GM23248 (cell line): ENCODE data around the gene CD274. TPM values are rescaled to one million over a fixed set of nuclear protein-coding genes. Genes with fewer than 3 reads are reported as not detected.
"Not testable (repeated sequence)": the region's sequence is repeated elsewhere in the genome, so short reads cannot be mapped to it uniquely, and the experiment has no call there.

Source experiments
- DNase-seq: peaks from one replicate; pipeline ENCODE4 v3.0.0-alpha.2; 2015
- H2AFZ ChIP-seq: fragments of 200-600 bp; sonication (generic); 2 replicates; pipeline ENCODE4 v1.6.1; 2016; ENCODE audit warnings: antibody characterized with exemption
- H3F3A ChIP-seq: fragments of 200-600 bp; sonication (generic); 2 replicates; pipeline ENCODE4 v1.6.1; 2016; ENCODE audit warnings: mild to moderate bottlenecking, antibody characterized with exemption, mixed run types; ENCODE audit not compliant: insufficient read depth
- H3K27ac ChIP-seq: fragments of 200-600 bp; sonication (generic); 2 replicates; pipeline ENCODE4 v1.5.1; 2016; ENCODE audit warnings: mild to moderate bottlenecking
- H3K27me3 ChIP-seq: fragments of 200-600 bp; sonication (generic); replicated peaks from 2 replicates; pipeline ENCODE4 v1.6.1; 2016; ENCODE audit warnings: mild to moderate bottlenecking; ENCODE audit not compliant: insufficient read depth
- H3K36me3 ChIP-seq: fragments of 200-600 bp; sonication (generic); 2 replicates; pipeline ENCODE4 v1.6.1; 2016; ENCODE audit warnings: low read depth, mild to moderate bottlenecking
- H3K4me1 ChIP-seq: fragments of 200-600 bp; sonication (generic); 2 replicates; pipeline ENCODE4 v1.6.1; 2016; ENCODE audit warnings: mild to moderate bottlenecking; ENCODE audit not compliant: insufficient read depth
- H3K4me2 ChIP-seq: fragments of 200-600 bp; sonication (generic); one replicate; pipeline ENCODE4 v1.6.1; 2016; ENCODE audit warnings: mild to moderate bottlenecking; ENCODE audit not compliant: unreplicated experiment
- H3K4me3 ChIP-seq: fragments of 200-600 bp; sonication (generic); 2 replicates; pipeline ENCODE4 v1.5.1; 2016; ENCODE audit warnings: mild to moderate bottlenecking
- H3K79me2 ChIP-seq: fragments of 200-600 bp; sonication (generic); 2 replicates; pipeline ENCODE4 v1.6.1; 2016; ENCODE audit warnings: mild to moderate bottlenecking; ENCODE audit not compliant: insufficient read depth
- H3K9ac ChIP-seq: fragments of 200-600 bp; sonication (generic); 2 replicates; pipeline ENCODE4 v1.6.1; 2016; ENCODE audit warnings: mild to moderate bottlenecking
- H3K9me2 ChIP-seq: fragments of 200-600 bp; sonication (generic); 2 replicates; pipeline ENCODE4 v1.6.1; 2016; ENCODE audit warnings: mixed run types, mild to moderate bottlenecking, moderate library complexity; ENCODE audit not compliant: insufficient read depth
- H3K9me3 ChIP-seq: fragments of 200-600 bp; sonication (generic); one replicate; pipeline ENCODE4 v1.6.1; 2017; ENCODE audit warnings: low read depth
- H4K20me1 ChIP-seq: fragments of 200-600 bp; sonication (generic); 2 replicates; pipeline ENCODE4 v1.6.0; 2016; ENCODE audit not compliant: insufficient read depth
- EZH2 ChIP-seq: fragments of 200-600 bp; sonication (generic); IDR thresholded peaks from 2 replicates; pipeline ENCODE4 v1.6.1; 2018; ENCODE audit warnings: antibody characterized with exemption, mild to moderate bottlenecking; ENCODE audit not compliant: insufficient read depth, poor library complexity, severe bottlenecking
- EZH2phosphoT487 ChIP-seq: fragments of 200-600 bp; sonication (generic); IDR thresholded peaks from 2 replicates; pipeline ENCODE4 v1.6.1; 2018; ENCODE audit warnings: antibody characterized with exemption, moderate library complexity, mild to moderate bottlenecking, low read depth; ENCODE audit not compliant: insufficient read depth
- WGBS, 2 experiments: methylation state at CpG; one replicate each; pipeline ENCODE4 v1.1.6; 2015 to 2017; ENCODE audit warnings: low lambda C conversion rate in 2 of 2, low coverage in 1 of 2; ENCODE audit errors: missing lambda C conversion rate in 2 of 2; 5-methylcytosine and 5-hydroxymethylcytosine counted together
- in situ Hi-C: fragments of 300-500 bp; cut with MboI; formaldehyde crosslinking; loops from 2 replicates; pipeline ENCODE4 v1.15.0; 2020
- polyA plus RNA-seq: library from polyadenylated mRNA; unstranded; fragments of >200 nt; fragmentation: Nextera tagmentation; extraction: Ambion mirVana; gene quantifications from 2 replicates; pipeline ENCODE4 v1.2.1, GENCODE V29; 2016
- total RNA-seq: library from RNA; depleted of rRNA; stranded (reverse); fragments of >200 nt; shearing (Covaris generic); gene quantifications from 2 replicates; pipeline ENCODE4 v1.2.3, GENCODE V29; 2014

Gene CD274
- total and polyA plus RNA-seq, 2 experiments from 2014 or later: 4.3 to 5.2 TPM

DNA sequence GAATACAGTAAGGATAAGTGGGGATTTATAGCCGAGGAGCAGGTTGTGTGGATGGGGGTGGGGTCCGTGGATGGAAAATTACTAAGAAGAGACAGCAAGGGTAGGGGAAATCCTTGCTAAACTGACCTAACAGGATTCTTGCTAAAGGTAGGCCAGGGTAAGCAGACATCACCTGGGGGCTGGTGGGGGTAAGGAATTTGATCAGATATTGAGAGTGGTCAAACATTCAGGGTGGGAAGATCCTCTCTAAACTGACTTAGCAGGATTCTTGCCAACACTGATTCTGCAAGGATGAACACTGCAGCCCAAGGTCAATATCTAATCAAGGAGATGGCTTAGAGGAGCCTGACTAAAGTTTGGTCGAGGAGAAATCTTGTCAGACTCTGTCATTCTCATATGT lies 9.9 kb upstream of the CD274 start:
- Histone ChIP-seq H3K27ac (no peak overlapping the region), H3K36me3 (no peaks in the 10 kb centered on the region), H3K4me1 (peaks cover 14% of the 10 kb centered on the region), H3K4me2 (no peak overlapping the region), H3K4me3 (no peak overlapping the region), H3K27me3 (no peaks in the 10 kb centered on the region), H4K20me1 (no peaks in the 10 kb centered on the region), H3K79me2 (no peaks in the 10 kb centered on the region), H3K9me2 (no peaks in the 10 kb centered on the region), H3F3A (peaks cover 20% of the 10 kb centered on the region), H3K9me3 (no peaks in the 10 kb centered on the region), H2AFZ (no peak overlapping the region), H3K9ac (no peak overlapping the region)
- DNase-seq: no peak
- TF ChIP-seq EZH2phosphoT487 (no peak), EZH2 (no peak)
- in situ Hi-C loops: loop anchor here (10.0 kb wide), 1 partner anchor 686 kb away; no protein-coding TSS in a partner anchor
- WGBS, 2 experiments: 93 to 99% methylated on average over 3 of the region's 3 CpGs

DNA sequence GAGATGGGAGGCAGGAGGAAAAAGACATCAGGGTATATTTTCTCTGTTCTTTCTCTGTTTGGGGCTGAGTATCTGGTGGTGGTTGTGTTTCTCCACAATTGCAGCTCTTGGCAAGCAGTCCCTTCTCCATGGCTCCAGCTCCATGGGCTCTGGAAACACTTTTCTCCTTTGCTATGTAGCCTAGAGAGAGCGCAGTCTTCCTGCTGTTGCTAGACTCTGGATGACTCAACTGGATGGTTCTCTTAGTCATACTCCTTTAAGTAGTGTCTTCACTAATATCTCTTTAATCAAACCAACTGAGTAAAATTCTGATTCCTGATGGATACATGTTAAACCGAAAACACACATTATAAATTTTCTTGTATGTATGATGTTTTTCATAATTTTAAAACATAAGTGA lies 9.3 kb upstream of the CD274 start:
- peaks cover 20% of the 10 kb centered on the region for H3F3A ChIP-seq
- TF ChIP-seq EZH2 (no peak), EZH2phosphoT487 (no peak)
- no peak overlapping the region for H3K9ac ChIP-seq
- H3K27ac ChIP-seq: no peak overlapping the region
- H3K4me2 ChIP-seq: no peak overlapping the region
- H3K27me3 ChIP-seq: no peaks in the 10 kb centered on the region
- no peaks in the 10 kb centered on the region for H3K36me3 ChIP-seq
- H3K4me3 ChIP-seq: no peak overlapping the region
- H4K20me1 ChIP-seq: no peaks in the 10 kb centered on the region
- no peaks in the 10 kb centered on the region for H3K79me2 ChIP-seq
- H3K9me3 ChIP-seq: no peaks in the 10 kb centered on the region
- peak; percentile 87 for DNase-seq
- in situ Hi-C loops: loop anchor here (10.0 kb wide), 1 partner anchor 686 kb away; no protein-coding TSS in a partner anchor
- H3K9me2 ChIP-seq: no peaks in the 10 kb centered on the region
- WGBS, 2 experiments: 55 to 57% methylated on average over 2 of the region's 2 CpGs
- H3K4me1 ChIP-seq: peaks cover 14% of the 10 kb centered on the region
- no peak overlapping the region for H2AFZ ChIP-seq

DNA sequence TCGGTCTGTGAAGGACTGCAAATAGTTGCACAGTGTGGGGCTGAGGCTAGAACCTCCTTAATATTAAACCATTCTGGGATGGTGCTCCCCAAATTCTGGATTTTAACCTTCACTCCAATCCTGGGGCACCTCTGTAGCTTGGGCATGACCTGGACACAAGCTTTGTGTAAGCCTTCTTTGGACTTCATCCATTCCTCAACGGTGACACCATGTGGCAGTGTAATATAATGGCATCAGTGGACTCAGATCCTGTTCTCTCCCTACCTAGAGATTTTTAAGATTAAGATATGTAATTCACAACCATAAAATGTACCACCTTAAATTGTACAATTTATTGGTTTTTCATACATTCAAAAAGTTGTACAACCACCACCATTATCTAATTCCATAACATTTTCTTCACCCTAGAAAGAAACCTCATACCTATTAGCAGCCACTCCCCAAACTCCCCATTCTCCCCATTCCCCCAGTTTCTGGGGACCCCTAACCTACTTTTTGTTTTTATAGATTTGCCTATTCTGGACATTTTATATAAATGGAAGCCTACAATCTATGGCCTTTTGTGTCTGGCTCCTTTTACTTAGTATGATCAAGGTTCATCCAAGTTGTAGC lies 7.8 kb upstream of the CD274 start:
- TF ChIP-seq EZH2: no peak
- TF ChIP-seq EZH2phosphoT487: no peak
- Histone ChIP-seq H3K9ac (no peak overlapping the region), H3K27ac (no peak overlapping the region), H4K20me1 (no peaks in the 10 kb centered on the region), H3K79me2 (no peaks in the 10 kb centered on the region), H2AFZ (no peak overlapping the region), H3K4me1 (peaks cover 21% of the 10 kb centered on the region), H3F3A (peaks cover 8% of the 10 kb centered on the region; the same call in 1 of the 2 replicates), H3K9me2 (no peaks in the 10 kb centered on the region), H3K36me3 (no peaks in the 10 kb centered on the region), H3K4me2 (no peak overlapping the region), H3K4me3 (no peak overlapping the region), H3K9me3 (no peaks in the 10 kb centered on the region), H3K27me3 (no peaks in the 10 kb centered on the region)
- WGBS, 2 experiments: 42 to 46% methylated on average over 2 of the region's 2 CpGs
- in situ Hi-C loops: loop anchor here (10.0 kb wide), 1 partner anchor 688 kb away; no protein-coding TSS in a partner anchor
- DNase-seq: peak; percentile 76

DNA sequence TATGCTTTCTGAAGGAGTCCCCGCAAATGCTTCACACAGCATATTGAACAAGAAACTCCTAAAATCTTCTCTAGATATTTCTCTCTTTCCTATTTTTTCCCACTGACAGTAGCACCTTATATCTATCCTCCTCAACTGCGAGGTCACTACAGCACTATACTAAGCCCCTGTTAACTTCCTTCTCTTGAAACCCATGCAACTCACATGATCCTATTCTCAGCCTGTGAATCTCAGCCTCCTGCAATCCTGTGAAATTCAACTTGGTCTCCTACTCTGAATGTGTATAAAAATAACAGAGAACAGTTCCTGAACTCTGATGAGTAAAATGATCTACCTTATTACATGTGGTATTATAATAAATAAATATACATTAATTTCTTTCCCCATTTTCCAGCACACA lies 6.5 kb upstream of the CD274 start:
- no peak for DNase-seq
- TF ChIP-seq EZH2: no peak
- no peak for TF ChIP-seq EZH2phosphoT487
- Histone ChIP-seq H3K9ac (no peak overlapping the region), H3K4me1 (peaks cover 16% of the 10 kb centered on the region), H3K79me2 (no peaks in the 10 kb centered on the region), H2AFZ (no peak overlapping the region), H3K27ac (no peak overlapping the region), H3K27me3 (no peaks in the 10 kb centered on the region), H3K9me2 (no peaks in the 10 kb centered on the region), H3K36me3 (no peaks in the 10 kb centered on the region), H3K9me3 (no peaks in the 10 kb centered on the region), H3F3A (no peaks in the 10 kb centered on the region), H3K4me2 (no peak overlapping the region), H4K20me1 (no peaks in the 10 kb centered on the region), H3K4me3 (no peak overlapping the region)
- in situ Hi-C loops: loop anchor here (10.0 kb wide), 1 partner anchor 689 kb away; no protein-coding TSS in a partner anchor
- 70 to 71% methylated on average over 2 of the region's 2 CpGs for WGBS, 2 experiments

DNA sequence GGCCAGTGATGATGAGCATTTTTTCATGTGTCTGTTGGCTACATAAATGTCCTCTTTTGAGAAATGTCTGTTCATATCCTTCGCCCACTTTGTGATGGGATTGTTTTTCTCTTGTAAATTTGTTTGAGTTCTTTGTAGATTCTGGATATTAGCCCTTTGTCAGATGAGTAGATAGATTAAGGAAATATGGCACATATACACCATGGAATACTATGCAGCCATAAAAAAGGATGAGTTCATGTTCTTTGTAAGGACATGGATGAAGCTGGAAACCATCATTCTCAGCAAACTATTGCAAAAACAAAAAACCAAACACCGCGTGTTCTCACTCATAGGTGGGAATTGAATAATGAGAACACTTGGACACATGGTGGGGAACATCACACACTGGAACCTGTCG lies 5.2 kb upstream of the CD274 start:
- H3K9me2 ChIP-seq, DNase-seq, H3F3A ChIP-seq, H3K36me3 ChIP-seq, H3K9me3 ChIP-seq, H3K79me2 ChIP-seq, H2AFZ ChIP-seq, H3K27me3 ChIP-seq, H4K20me1 ChIP-seq, H3K4me2 ChIP-seq, H3K27ac ChIP-seq, H3K4me3 ChIP-seq, H3K9ac ChIP-seq: not testable (repeated sequence)
- peaks cover 21% of the 10 kb centered on the region for H3K4me1 ChIP-seq
- 83 to 88% methylated on average over 4 of the region's 4 CpGs for WGBS, 2 experiments
- in situ Hi-C loops: loop anchor here (5.0 to 10.0 kb wide), 2 partner anchors 147 to 690 kb away; no protein-coding TSS in a partner anchor
